NOMO-1 (cell line): ENCODE results near the gene MOGAT1.

ENCODE experiments used
- DNase-seq, 2 experiments: peaks; one replicate each; lab custom pipeline; 2025; ENCODE audit not compliant: unreplicated experiment in 2 of 2; lab: John Stamatoyannopoulos, UW

MOGAT1 gene, protein sequence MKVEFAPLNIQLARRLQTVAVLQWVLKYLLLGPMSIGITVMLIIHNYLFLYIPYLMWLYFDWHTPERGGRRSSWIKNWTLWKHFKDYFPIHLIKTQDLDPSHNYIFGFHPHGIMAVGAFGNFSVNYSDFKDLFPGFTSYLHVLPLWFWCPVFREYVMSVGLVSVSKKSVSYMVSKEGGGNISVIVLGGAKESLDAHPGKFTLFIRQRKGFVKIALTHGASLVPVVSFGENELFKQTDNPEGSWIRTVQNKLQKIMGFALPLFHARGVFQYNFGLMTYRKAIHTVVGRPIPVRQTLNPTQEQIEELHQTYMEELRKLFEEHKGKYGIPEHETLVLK

DNA sequence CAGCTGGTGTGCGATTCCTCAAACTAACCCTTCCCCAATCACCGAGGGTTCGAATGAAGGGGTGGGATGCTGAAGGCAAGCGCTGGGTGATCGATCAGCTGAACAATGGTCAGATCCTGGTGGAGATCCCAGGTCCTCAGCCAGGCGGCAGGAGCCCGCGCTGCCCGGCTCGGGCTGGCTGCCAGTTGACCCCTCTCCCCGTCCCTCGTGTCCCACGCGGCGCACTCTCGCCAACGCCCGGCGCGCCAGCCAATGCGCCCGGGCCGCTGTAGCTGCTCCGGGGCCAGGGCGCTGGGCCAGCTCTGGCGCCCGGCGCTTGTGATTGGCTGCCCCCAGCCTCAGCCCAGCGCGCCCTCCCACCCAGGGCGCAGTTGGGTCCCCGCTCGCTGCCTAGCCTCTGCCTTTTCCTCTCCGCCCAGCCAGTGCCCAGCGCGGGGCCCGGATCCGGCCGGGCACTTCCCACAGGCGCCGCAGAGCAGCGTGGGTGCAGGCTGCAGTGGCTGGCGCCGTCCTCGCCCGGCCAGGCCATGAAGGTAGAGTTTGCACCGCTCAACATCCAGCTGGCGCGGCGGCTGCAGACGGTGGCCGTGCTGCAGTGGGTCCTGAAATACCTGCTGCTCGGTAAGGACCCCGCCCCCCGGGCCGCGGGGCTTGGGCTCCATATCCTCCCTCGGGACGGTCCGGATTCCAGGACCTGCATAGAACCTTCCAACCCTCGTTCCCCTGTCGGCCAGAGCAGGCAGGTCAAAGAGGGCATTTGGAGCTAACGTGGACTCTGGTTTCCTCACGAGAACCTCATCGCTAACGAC is at the start of gene MOGAT1:
Gene MOGAT1, plus strand, starts transcription at position 400 of the 809 bp plus-strand sequence. Its CDS starts 128 bp downstream, at position 528.
- DNase-seq: no peak

DNA sequence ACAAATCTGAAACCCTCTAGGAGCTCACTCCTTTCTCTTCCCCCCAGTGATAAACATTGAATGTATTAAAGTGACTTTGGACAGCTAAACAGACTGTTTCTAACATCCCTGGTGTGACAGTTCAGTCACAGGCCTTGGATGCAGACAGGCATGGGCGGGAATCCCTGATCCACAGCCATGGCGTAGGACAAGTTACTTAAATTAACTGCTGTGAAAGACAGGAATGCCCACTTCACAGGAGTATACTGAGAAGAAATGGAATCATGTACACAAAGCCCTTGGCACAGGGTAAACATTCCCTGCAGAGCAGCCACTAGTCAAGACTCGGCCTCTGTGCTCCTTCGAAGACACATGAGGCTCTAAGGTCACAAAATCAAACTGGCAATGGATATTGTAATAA is 49.6 kb upstream of the MOGAT1 start:
- no peak for DNase-seq

DNA sequence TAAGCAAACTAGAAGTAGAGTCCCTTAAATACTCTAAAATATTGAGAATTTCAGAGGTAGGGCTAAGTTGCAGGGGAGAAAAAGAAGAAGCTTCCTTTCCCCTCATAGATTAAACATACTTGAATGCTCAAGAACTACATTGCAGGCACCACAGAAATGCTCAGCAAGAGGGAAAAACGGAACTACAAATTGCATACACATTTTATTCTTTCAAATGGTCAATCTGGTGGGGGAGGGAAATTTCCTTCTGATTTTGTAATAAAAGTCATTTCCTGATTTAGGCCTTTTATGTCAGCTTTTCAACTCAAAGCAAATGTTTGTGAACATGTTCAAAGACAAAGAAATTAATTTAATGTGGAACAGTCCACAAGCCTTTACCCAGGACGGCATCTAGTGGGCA is 48.5 kb upstream of the MOGAT1 start:
- DNase-seq: peak; percentile 76 to 83

DNA sequence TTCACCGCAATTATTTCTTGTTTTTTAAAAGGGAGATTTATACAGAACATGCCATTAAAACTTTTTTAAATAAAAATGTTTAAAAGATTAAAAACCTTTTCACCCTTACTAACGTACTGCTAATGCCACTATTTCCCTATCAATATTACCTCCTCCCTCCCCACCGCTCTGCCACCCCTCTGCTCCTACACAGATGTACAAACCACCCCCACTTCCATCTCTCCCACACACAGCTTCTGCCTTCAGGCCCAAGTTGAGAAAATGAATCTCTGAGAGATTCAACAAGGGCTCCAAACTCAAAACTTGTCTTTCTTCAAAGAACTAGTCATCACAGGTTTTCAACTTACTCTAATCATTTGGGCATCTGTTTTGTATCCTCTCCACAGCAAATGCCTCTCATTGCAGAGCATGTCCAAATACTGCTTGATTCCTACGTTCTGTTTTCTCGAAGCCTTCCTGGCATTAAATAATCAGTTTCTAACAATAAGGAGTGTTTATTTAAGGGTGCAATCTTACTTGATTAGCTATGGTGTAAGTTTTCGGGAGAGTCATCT is 47.6 kb upstream of the MOGAT1 start:
- DNase-seq: no peak

DNA sequence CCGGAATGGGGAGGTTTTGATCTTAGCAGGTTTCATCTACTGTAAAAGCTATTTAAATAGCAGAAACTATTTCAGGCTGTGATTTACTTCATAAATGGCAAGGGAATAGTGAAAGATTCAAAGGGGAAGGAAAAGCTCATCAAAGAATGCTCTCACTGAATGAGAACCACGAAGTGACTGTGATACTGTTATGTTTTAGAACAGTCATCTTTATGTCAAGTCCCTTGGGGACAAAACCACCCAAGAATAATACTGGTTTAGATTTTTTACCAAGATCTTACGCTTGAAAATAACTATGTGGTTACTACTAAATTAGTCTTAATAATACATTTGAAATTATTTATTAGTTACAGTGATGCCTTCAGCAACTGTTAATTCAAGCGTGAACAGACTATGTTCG is 43.7 kb upstream of the MOGAT1 start:
- no peak for DNase-seq

DNA sequence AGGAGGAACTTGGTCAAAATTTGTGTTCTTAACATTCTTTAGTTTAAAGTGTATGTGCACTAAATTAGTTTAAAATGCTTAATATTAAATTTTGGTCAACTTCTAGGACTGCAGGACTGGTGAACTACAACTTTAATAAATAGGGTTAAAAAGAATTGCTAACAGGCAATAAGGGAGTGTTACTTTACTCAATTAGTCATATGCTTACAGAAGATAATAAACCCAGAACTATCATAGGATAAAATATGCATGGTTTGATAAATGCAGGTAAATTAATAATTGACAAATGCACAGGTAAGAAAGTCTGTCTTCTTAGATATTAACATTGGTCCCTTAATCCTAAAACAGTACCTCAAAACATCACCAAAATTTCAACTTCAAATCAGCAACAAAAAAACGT is 36.2 kb upstream of the MOGAT1 start:
- DNase-seq: no peak

DNA sequence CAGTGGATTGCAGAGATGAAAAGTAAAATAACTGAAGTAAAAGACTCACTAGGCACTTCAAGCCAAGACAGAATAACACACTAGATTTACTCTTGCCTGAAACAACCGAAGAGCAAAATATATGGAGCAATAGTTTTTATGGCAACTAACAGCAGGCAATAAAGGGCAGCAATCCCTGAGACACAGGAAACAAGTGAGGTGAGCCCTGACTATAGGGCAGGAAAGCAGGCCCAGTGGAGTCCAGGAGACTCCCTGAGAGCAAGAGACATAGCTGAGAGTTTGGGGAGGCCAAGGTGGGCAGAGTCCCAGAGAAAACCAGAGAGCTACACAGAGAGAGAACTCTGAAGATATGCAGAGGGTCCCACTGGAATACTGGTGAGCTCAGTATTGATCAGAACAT is 34.4 kb upstream of the MOGAT1 start:
- no peak for DNase-seq

DNA sequence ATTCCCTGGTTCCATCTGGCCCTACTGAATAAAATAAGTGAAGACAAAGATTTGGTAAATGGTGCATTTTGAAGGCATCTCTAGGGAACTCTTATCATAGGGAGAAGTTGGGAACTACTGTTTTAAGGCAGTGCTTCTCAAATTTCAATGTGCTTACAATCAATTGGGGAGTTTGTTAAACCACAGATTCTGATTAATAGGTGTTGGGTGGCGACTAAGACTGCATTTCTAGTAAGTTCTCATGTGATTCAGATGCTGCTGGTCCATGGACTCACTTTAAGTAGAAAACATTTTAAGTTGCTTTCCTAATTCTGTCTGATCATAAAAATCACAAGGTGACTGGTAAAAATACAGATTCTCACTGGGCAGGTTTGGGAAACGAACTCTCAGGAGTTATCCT is 30.1 kb upstream of the MOGAT1 start:
- DNase-seq: no peak

DNA sequence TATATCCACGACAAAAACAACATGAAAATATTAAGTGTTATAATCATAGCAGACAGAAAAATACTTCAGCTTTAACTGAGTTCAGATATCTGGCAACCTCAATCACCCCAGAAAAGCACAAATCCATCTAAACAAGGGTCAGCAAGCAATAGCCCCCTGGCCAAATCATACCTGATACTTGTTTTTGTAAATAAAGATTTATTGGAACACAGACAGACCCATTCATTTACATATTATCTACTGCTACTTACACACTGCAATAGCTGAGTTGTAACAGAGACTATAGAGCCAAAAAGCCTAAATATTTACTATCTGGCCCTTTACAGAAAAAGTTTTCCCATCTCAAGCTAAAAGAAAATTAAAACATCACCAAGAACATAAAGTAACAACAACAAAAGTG is 28.3 kb upstream of the MOGAT1 start:
- DNase-seq: no peak

DNA sequence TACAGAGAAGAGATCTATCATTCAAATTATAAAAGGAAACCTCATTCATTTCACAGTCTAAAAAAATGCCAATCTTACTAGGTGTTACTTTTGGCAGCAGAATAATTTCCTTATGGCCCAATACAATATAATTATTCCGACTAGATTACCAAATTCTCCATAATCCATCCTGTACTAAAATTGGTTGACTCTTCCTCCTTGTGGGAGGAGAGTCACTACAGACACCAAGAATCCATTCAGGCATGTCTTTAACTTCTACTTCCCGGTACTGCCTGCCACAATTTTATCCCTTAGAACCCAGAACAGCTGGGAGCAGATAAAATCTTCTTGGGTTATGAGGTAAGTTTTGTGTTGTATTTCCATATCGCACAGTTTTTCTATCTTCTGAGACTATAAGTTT is 25.4 kb upstream of the MOGAT1 start:
- no peak for DNase-seq

DNA sequence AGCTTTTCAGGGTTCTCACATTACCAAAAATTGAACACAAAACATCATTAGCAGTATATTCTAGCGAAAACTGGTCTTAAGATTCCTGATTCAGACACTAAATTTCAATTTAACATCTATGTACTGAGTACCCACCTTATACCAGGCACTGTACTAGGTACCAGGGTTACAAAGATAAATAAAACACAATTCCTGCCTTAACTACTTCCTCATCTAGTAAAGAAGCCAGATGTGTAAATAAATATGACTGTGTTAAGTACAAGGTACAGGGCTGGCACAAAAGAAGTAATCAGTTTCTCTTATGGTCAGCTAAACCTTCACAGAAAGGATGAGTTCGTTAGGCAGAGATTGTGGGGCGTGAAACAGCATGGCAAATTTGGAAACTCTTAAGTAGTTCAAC is 21.7 kb upstream of the MOGAT1 start:
- DNase-seq: no peak

DNA sequence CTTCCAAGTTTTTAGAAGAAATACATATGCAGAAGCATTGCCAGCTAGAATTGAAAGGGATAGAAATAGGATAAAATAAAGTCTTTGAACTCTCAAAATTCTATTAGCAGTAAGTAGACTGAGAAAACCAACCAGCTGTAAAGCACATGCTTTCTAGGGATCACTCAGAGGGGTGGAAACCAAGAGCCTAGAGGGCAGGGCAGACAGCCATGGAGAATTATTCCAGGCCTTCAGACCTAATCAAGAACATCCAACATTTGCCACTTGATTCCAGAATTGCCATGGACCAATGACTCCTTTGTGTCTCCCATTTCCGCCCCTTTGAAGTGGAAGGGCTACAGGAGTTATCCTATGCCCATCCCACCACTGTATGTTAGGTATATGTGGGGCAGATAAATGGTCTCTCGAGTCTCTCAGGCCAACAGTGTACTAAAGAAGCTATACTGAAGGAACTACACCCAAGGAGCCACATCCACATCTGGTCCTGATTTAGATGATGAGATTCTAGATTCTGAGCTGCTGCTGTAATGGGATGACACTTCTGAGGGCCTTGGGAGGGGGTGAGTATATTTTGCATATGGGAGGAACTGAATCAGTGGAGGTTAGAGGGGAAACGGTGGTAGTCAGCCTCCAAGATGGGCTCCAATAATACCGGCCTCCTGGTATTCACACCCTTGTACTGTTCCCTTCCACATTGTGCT is 19.6 kb upstream of the MOGAT1 start:
- DNase-seq: no peak

DNA sequence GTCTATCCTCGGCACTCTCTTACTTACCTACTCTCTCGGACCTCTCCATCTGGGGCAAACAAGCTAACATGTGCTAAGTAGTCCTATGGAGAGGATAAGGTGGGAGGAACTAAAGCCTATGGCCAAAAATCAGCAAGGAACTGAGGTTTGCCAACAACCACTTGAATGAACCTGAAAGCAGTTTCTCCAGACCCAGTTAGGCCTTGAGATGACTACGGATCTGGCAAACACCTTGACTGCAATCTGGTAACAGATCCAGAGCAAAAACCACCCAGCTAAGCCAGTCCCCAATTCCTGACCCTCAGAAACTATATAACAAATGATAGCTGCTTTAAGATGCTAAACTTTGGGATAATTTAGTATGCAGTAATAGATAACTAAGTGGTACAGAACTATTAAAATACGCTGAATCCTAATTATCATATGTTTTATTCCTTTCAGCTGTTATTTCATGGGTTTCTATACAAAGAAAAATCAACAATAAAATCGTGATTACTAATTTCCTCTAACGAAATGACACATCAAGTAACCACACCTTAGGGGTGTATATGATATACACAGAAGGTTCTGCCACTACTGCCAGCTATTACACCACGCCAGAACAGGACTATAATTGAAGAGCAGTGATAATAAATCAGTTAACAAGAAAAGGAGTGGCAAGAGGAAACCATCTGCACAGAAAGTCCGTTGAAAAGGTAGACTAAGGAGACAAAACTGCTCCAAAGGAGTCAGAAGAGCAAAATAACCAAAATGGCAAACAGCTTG is 18.8 kb upstream of the MOGAT1 start:
- DNase-seq: peak; percentile 7 to 59

DNA sequence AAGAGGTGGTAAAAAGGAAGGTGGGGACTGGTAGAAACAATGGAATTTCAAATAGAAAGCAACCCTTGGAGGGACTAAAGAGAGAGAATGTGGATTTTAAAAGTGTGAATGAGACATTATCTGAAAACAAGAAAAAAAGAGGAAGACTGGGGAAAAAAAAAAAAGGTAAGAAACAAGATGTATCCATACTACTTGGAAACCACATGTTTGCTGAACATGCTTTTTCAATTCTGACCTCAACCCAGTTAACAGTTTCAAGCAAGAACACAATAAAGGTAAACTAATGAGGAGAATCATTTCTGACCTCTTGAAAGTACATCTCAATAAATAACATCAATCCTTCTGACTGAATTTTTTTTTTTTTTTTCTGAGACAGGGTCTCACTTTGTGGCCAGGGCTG is 18.2 kb upstream of the MOGAT1 start:
- DNase-seq: no peak

DNA sequence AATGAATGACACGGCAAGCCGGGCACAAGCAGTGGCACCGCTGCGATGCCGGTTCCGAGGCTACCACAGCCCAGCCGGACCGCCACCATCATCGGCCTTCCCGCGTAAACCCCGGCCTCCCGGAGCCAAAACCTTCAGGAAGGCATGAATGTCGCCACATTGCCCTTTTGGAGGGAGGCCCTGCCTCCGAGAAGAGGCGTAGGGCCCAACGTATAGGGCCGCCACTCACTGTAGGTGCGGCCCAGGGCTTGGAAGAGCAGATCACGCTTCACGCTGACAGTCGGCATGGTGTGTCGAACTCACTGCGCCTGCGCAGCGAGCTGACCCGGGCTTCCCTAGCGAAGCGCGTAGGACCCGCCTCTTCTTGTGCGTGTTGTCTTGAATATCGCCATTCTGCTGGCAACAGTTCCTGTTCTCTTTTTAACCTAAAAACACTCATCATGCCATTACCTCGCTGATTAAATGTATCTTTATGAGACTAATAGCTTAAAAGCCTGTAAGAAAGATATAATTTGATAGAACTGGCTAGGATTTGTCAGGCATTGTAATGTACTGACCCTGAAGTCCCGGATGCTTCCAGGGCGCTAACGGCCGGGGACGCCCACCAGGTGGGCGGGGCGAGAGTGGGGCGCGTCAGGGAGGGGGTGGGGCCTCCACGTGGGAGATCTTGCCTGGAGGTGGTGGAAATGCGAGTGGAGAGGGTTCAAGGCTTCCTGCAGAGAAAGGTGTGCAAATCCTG is 15.5 kb upstream of the MOGAT1 start, which contains the start of gene FARSB:
Gene FARSB, minus strand, starts transcription at position 306 of the 739 bp plus-strand sequence. Its CDS starts 19 bp downstream, at position 287.
- DNase-seq: peak; percentile 89 to 95

DNA sequence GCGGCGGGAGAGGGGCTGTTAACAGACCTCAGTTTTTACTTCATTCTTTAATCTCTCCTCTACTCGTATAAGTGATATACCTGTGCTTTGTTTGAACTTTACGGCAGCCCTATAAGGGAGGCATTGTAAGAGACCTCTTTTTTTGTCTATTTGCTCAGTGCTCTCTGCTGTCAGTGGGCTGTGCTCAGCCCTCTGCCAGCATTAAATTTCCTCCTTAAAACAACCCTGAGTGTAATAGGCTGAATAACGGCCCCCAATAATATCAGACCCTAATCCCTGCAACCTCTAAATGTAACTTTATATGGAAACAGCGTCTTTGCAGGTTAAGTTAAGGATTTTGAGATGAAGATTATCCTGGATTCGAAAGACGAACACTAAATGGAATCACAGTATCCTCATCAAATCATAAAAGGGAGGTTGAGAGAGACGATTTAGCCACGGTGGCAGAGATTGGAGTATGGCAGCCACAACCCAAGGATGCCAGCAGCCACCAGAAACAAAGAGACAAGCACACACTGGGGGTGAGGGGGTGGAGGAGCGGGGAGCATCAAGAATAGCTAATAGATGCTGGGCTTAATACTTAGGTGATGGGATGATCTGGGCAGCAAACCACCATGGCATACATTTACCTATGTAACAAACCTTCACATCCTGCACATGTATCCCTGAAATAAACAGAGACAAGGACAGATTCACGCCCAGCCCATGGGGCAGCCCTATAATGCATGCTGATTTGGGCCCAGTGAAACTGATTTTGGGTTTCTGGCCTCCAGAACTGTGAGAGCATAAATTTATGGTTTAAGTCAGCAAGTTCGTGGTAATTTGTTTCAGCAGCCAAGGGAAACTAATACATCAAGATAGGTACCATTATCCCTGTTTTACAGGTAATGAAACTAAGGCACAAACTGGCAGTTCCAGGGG is 14.7 kb upstream of the MOGAT1 start:
- DNase-seq: no peak

DNA sequence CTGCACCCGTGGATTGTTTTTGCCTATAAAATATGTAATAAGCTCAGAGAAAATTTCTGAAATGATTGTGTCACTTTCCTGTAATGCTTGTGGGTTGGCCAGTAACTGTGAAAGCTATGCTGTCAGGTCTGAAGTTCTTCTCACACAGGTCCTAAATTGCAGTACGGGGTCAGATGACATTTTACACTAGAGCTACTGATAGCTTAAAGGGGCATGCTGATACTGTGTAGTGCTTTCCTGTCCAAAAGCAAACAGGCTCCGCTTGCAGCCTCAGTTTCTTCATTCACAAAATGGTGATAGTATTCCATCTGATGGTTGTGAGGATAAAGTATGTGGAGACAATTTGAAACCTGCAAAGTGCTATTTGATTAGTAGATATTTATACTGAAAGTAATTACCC is 8.0 kb upstream of the MOGAT1 start:
- peak; percentile 64 to 66 for DNase-seq

DNA sequence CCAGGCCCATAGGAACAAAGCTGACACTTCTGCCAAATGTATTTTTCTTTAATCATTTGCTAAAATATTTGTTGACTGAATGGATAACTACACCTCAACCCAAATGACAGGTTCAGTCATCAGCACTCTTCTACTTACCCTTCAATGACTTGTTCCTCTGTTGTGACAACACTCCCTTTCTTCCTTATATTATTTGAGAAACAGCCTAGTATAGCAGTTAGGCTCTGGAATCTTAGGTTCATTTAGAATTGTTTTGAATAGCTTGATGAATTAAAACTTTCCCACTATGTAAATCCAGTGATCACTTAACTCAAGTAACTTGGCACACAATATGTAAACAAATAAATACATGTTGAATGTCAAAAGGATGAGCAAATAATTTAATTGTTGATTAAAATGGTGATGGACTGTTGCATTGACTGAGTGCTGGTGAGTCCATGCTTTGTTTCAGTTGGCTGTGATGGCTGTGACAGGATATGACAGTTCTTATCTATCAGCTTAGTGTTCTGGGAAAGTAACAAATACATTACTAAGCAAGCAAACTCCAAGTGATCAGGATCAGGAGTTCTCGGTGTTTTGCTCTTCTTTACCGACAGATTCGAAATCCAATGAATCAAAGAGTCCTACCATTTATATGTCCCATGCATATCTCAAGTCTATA is 2.8 kb upstream of the MOGAT1 start:
- peak in 1 of 2 experiments; percentile 71 for DNase-seq
